NB4 (cell line): ENCODE data around the gene RPS10.
"Not testable (repeated sequence)": the region's sequence is repeated elsewhere in the genome, so short reads cannot be mapped to it uniquely, and the experiment has no call there.

Source experiments
- DNase-seq: peaks from one replicate; pipeline ENCODE4 v3.0.0; 2010; ENCODE audit warnings: low read depth
- H3K4me3 ChIP-seq: one replicate; pipeline ENCODE4 v1.5.1; 2011; ENCODE audit warnings: mild to moderate bottlenecking, low read depth, low read length, moderate library complexity
- MYC ChIP-seq: IDR thresholded peaks from 2 replicates; pipeline ENCODE4 v1.6.1; 2011; ENCODE audit warnings: low read depth, low read length
- POLR2A ChIP-seq: IDR thresholded peaks from 2 replicates; pipeline ENCODE4 v1.6.1; 2011; ENCODE audit warnings: mild to moderate bottlenecking; ENCODE audit not compliant: insufficient read length; ENCODE audit errors: extremely low read depth
- TF ChIP-seq, protein P1 (sequence below): IDR thresholded peaks from one replicate; pipeline ENCODE4 v1.5.1; 2012; ENCODE audit warnings: low read depth, low read length
- TF ChIP-seq, protein P2 (sequence below): IDR thresholded peaks from 2 replicates; pipeline ENCODE4 v1.6.1; 2011; ENCODE audit warnings: low read depth, low read length

Gene RPS10

DNA sequence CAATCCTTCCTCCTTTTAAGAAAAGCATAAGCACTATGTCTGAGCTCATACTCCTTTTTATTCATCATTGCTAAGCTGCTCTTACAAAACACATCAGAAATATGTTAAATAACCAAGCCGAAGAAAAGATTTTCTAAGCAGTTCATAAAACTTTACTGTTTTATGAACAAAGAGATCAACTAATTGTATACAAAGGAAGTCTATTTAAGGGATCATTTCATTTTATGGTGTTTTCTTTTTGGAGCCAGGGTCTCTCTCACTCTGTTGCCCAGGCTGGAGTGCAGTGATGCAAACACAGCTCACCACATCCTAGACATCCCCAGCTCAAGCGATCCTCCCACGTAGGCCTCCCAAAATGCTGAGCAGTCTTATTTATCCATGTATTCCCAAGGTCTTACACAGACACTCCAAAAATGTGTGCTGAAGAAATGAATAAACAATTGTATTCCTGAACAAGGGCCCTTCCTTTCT, 42.7 kb downstream of the RPS10 start:
- DNase-seq: peak; percentile 75
- H3K4me3 ChIP-seq: no peak overlapping the region
- TF ChIP-seq MYC: no peak
- TF ChIP-seq POLR2A: no peak
- TF ChIP-seq, protein P1, sequence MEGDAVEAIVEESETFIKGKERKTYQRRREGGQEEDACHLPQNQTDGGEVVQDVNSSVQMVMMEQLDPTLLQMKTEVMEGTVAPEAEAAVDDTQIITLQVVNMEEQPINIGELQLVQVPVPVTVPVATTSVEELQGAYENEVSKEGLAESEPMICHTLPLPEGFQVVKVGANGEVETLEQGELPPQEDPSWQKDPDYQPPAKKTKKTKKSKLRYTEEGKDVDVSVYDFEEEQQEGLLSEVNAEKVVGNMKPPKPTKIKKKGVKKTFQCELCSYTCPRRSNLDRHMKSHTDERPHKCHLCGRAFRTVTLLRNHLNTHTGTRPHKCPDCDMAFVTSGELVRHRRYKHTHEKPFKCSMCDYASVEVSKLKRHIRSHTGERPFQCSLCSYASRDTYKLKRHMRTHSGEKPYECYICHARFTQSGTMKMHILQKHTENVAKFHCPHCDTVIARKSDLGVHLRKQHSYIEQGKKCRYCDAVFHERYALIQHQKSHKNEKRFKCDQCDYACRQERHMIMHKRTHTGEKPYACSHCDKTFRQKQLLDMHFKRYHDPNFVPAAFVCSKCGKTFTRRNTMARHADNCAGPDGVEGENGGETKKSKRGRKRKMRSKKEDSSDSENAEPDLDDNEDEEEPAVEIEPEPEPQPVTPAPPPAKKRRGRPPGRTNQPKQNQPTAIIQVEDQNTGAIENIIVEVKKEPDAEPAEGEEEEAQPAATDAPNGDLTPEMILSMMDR: no peak
- TF ChIP-seq, protein P2, sequence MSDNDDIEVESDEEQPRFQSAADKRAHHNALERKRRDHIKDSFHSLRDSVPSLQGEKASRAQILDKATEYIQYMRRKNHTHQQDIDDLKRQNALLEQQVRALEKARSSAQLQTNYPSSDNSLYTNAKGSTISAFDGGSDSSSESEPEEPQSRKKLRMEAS: no peak

DNA sequence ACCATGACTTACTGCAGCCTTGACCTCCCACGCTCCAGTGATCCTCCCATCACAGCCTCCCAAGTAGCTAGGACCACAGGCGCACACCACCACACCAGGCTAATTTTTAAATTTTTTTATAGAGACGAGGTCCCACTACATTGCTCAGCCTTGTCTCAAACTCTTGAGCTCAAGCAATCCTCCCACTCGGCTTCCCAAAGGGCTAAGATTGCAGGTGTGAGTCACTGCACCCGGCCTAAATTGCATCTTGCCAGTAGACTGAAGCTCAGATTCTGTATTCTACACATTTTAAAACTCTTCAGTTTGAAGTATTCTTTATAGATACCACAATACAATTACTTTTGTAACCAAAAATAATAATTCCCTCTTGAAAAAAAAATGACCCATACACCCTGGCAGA, 44.8 kb downstream of the RPS10 start:
- DNase-seq: peak; percentile 55
- H3K4me3 ChIP-seq: no peak overlapping the region
- TF ChIP-seq, protein P1: no peak
- TF ChIP-seq POLR2A (no peak), MYC (no peak)

DNA sequence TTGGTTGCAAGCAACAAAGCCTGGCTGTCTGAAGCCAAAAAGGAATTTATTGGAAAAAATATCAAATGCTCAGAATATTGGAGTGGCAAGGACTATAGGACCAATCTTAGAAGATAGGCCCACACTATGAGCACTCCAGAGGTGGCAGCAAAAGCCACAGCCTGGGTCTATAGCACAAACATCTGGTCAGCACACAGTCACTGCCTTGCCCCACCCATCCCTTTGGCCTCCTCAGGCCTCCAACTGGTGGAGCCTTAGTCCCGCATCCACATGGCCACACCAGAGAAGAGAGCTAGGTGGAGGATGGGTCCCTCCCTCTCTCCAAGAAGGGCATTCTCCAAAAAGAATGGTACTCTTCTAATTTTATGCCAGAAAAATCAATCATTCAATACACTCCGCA, 47.4 kb downstream of the RPS10 start:
- no peak for DNase-seq

DNA sequence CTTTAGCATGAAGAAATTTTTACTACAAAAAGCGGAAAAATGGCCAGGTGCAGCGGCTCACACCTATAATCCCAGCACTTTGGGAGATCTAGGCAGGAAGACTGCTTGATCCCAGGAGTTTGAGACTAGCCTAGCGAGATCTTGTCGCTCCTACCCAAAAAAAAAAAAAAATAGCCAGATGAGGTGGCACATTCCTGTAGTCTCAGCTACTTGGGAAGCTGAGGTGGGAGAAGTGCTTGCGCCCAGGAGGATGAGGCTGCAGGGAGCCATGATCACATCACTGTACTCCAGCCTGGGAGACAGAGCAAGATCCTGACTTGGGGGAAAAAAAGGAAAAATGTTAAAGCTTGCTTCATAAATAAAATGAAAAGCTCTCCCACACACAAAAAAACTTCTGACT, 47.9 kb downstream of the RPS10 start:
- DNase-seq: no peak
- TF ChIP-seq POLR2A: no peak
- no peak for TF ChIP-seq MYC
- TF ChIP-seq, protein P1: no peak
- TF ChIP-seq, protein P2: no peak
- no peak overlapping the region for H3K4me3 ChIP-seq

More for the DNA sequence above, 47.4 kb downstream of the RPS10 start:
- no peak overlapping the region for H3K4me3 ChIP-seq
- no peak for TF ChIP-seq MYC
- TF ChIP-seq, protein P1: no peak
- TF ChIP-seq, protein P2: no peak
- TF ChIP-seq POLR2A: no peak

DNA sequence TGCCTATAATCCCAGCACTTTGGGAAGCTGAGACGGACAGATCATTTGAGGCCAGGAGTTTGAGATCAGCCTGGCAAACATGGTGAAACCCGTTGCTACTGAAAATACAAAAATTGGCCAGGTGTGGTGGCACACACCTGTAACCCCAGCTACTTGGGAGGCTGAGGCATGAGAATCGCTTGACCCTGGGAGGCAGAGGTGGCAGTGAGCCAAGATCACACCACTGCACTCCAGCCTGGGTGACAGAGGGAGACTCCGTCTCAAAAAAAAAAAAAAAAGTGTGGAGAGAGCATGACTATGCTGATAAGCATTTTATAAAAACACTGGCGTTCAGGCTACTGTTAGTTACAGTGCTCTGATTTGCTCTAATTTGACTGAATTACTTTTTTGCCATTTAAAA, 48.3 kb downstream of the RPS10 start:
- not testable (repeated sequence) for DNase-seq, H3K4me3 ChIP-seq

DNA sequence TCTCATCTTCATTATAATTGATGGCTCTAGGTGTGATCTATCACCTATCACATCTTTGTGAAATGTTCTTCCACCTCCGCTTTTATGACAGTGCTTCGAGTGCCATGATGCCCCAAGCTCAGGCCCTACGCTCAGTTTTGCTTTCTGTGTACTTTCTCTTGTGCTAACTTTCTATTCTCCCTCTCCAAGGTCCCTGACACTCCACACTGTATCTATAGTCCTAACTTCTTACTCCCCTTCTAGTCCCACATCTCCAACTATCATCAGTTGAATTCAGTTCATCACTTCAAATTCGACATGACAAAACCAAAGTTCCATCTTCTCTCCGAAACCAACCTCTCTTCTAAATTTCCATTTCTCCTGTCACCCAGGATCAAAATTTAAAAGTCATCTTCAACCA, 50.0 kb downstream of the RPS10 start:
- TF ChIP-seq, protein P1: no peak
- TF ChIP-seq, protein P2: no peak
- TF ChIP-seq POLR2A: no peak
- TF ChIP-seq MYC: no peak
- H3K4me3 ChIP-seq: no peak overlapping the region
- no peak for DNase-seq

DNA sequence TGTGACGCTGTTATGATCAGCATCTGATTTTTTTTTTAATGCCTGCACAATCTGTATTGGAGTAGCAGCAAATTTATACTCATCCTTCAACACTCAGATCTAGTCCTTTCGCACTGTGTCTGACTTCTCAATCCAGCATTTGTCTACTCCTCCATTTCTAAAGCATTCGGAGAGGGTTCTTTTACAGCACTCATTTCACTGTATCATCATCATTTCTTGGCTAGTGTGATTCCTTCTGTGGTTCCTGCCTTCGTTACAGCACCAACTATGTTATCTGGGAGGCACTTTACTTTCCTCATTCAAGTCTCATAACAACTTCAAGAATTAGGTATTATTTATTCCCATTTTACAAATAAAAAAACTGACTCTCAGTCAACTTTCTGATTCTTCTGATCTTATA, 51.4 kb downstream of the RPS10 start:
- no peak for DNase-seq
- no peak overlapping the region for H3K4me3 ChIP-seq
- TF ChIP-seq, protein P1: no peak
- TF ChIP-seq, protein P2: no peak
- no peak for TF ChIP-seq POLR2A
